HG03159 (cell line): ENCODE results near the gene ALDH1A2.

Experiments used
- ATAC-seq: cut with Tn5 transposase; IDR thresholded peaks from one replicate; pipeline ENCODE4 v1.9.1; 2021; ENCODE audit warnings: mild to moderate bottlenecking, moderate library complexity; ENCODE audit not compliant: unreplicated experiment

The ALDH1A2 gene

GRCh38 chr15:57911247-57911646, 154.3 kb downstream of the ALDH1A2 start:
- no peak for ATAC-seq

DNA sequence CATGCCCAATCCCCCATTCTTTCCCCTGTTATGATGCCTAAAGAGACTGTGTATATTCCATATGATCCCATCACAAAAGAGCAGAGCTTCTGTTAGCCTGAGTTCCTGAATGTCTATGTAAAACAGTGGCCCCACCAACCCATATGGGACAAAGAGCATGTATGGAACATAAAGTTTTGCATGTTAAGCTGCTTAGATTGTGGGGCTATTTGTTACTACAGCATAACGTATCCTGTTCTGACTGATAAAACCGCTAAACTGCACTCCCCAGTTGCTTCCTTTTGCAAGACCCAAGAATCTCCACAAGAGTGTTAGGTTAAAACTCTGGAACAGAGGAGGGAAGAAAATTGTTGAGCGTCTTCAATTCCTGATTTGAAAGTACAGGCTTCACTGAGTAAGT, 154.8 kb downstream of the ALDH1A2 start:
- no peak for ATAC-seq

- ATAC-seq = no peak
These were observed 156.1 kb downstream of the ALDH1A2 start for GRCh38 chr15:57909388-57909787.

DNA sequence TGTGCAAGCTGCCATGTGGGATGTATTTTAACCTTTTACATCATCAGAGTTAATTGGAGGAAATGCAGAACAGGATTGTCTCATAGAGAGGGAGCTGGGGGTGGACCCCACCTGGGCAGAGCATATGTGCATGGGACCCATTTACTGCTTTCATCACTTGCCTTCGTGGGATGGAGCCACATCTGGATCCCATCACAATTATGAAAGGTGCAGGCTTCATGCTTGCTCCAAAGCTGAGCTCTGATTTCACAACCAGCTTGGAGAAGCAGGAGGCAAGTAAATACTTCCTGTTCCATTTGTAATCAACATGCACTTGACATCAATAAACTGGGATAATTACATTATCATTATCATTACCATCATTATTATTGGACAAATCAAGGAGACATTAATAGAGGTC, 161.9 kb downstream of the ALDH1A2 start:
- no peak for ATAC-seq
